HUES6 (cell line): Measurements from ENCODE around the gene DISP2.

Source experiments
- H3K27ac ChIP-seq: 2 replicates; pipeline ENCODE4 v1.7.0; 2013; ENCODE audit warnings: low read depth, mild to moderate bottlenecking, low read length, inconsistent platforms
- H3K27me3 ChIP-seq: 2 replicates; pipeline ENCODE4 v1.6.1; 2013; ENCODE audit warnings: low read length; ENCODE audit not compliant: control insufficient read depth, insufficient read depth
- H3K36me3 ChIP-seq: 2 replicates; pipeline ENCODE4 v1.6.1; 2013; ENCODE audit warnings: low read length; ENCODE audit not compliant: control insufficient read depth, insufficient read depth
- H3K4me1 ChIP-seq: 2 replicates; pipeline ENCODE4 v1.6.1; 2013; ENCODE audit warnings: low read length; ENCODE audit not compliant: control insufficient read depth, insufficient read depth
- H3K4me3 ChIP-seq: 2 replicates; pipeline ENCODE4 v1.5.1; 2013; ENCODE audit warnings: low read depth, low read length
- H3K9ac ChIP-seq: one replicate; pipeline ENCODE4 v1.6.1; 2013; ENCODE audit warnings: mild to moderate bottlenecking, low read length
- H3K9me3 ChIP-seq: 2 replicates; pipeline ENCODE4 v1.6.1; 2013; ENCODE audit warnings: low read depth, low read length; ENCODE audit not compliant: control insufficient read depth, insufficient read depth

The DISP2 gene

GRCh38 chr15:40317580-40317979, 40.4 kb upstream of the DISP2 start:
- no peak overlapping the region for H3K9ac ChIP-seq
- H3K4me1 ChIP-seq, result peaks cover 17% of the 10 kb centered on the region
- peaks cover 13% of the 10 kb centered on the region for H3K27me3 ChIP-seq

GRCh38 chr15:40320409-40320808, 37.6 kb upstream of the DISP2 start:
- Histone ChIP-seq H3K4me3 (no peak overlapping the region), H3K36me3 (no peaks in the 10 kb centered on the region), H3K9ac (no peak overlapping the region), H3K27ac (no peak overlapping the region), H3K4me1 (peaks cover 23% of the 10 kb centered on the region), H3K9me3 (no peaks in the 10 kb centered on the region), H3K27me3 (peaks cover 25% of the 10 kb centered on the region)

More at GRCh38 chr15:40317580-40317979, 40.4 kb upstream of the DISP2 start:
- Histone ChIP-seq H3K36me3 (no peaks in the 10 kb centered on the region), H3K27ac (no peak overlapping the region), H3K9me3 (no peaks in the 10 kb centered on the region), H3K4me3 (no peak overlapping the region)

- Histone ChIP-seq H3K27me3 (peaks cover 31% of the 10 kb centered on the region), H3K27ac (no peak overlapping the region), H3K36me3 (no peaks in the 10 kb centered on the region), H3K9ac (no peak overlapping the region), H3K9me3 (no peaks in the 10 kb centered on the region), H3K4me1 (peaks cover 28% of the 10 kb centered on the region), H3K4me3 (no peak overlapping the region)
These were observed 37.1 kb upstream of the DISP2 start for GRCh38 chr15:40320931-40321371.

GRCh38 chr15:40322531-40323238, 35.3 kb upstream of the DISP2 start:
- H3K4me1 ChIP-seq, result peaks cover 41% of the 10 kb centered on the region
- H3K9ac ChIP-seq, result no peak overlapping the region
- H3K36me3 ChIP-seq, result 0 out of 2 replicates have a peak, but pooled peaks cover 5% of the 10 kb centered on the region
- H3K27ac ChIP-seq, result no peak overlapping the region
- no peaks in the 10 kb centered on the region for H3K9me3 ChIP-seq
- peaks cover 32% of the 10 kb centered on the region for H3K27me3 ChIP-seq
- H3K4me3 ChIP-seq, result peak overlapping the region; percentile 56

GRCh38 chr15:40323239-40323952, 34.6 kb upstream of the DISP2 start, which contains the start of gene INAFM2:
INAFM2 (plus strand) TSS chr15:40323692; CDS start chr15:40324056, 364 bp downstream.
- Histone ChIP-seq H3K27me3 (peaks cover 32% of the 10 kb centered on the region), H3K9ac (peak within 1 kb of the TSS; percentile 68), H3K4me1 (peaks cover 48% of the 10 kb centered on the region), H3K9me3 (no peaks in the 10 kb centered on the region), H3K27ac (no peak within 1 kb of the TSS), H3K4me3 (peak within 1 kb of the TSS; percentile 72), H3K36me3 (0 out of 2 replicates have a peak, but pooled peaks cover 5% of the 10 kb centered on the region)

- H3K4me1 ChIP-seq, result peaks cover 54% of the 10 kb centered on the region
These were observed 33.8 kb upstream of the DISP2 start for GRCh38 chr15:40323953-40324937.

GRCh38 chr15:40325188-40325587, 32.8 kb upstream of the DISP2 start:
- Histone ChIP-seq H3K4me1 (peaks cover 54% of the 10 kb centered on the region), H3K36me3 (0 out of 2 replicates have a peak, but pooled peaks cover 5% of the 10 kb centered on the region), H3K27ac (no peak overlapping the region), H3K9me3 (no peaks in the 10 kb centered on the region), H3K27me3 (peaks cover 32% of the 10 kb centered on the region), H3K9ac (no peak overlapping the region), H3K4me3 (peak overlapping the region; percentile 72)

More at GRCh38 chr15:40323953-40324937, 33.8 kb upstream of the DISP2 start:
- H3K36me3 ChIP-seq, result 0 out of 2 replicates have a peak, but pooled peaks cover 5% of the 10 kb centered on the region
- H3K9ac ChIP-seq, result peak overlapping the region; percentile 68
- no peaks in the 10 kb centered on the region for H3K9me3 ChIP-seq
- H3K27ac ChIP-seq, result no peak overlapping the region
- peak overlapping the region; percentile 72 for H3K4me3 ChIP-seq
- H3K27me3 ChIP-seq, result peaks cover 32% of the 10 kb centered on the region

GRCh38 chr15:40325700-40326099, 32.3 kb upstream of the DISP2 start:
- H3K4me3 ChIP-seq, result no peak overlapping the region
- no peak overlapping the region for H3K9ac ChIP-seq
- no peaks in the 10 kb centered on the region for H3K9me3 ChIP-seq
- peaks cover 32% of the 10 kb centered on the region for H3K27me3 ChIP-seq
- no peak overlapping the region for H3K27ac ChIP-seq
- H3K36me3 ChIP-seq, result 0 out of 2 replicates have a peak, but pooled peaks cover 5% of the 10 kb centered on the region
- H3K4me1 ChIP-seq, result peaks cover 51% of the 10 kb centered on the region

GRCh38 chr15:40327457-40327856, 30.6 kb upstream of the DISP2 start:
- 0 out of 2 replicates have a peak, but pooled peaks cover 5% of the 10 kb centered on the region for H3K36me3 ChIP-seq
- peak overlapping the region; percentile 7; the same call in 1 of the 2 replicates for H3K4me3 ChIP-seq
- H3K9me3 ChIP-seq, result no peaks in the 10 kb centered on the region
- H3K4me1 ChIP-seq, result peaks cover 45% of the 10 kb centered on the region
- H3K9ac ChIP-seq, result no peak overlapping the region
- H3K27me3 ChIP-seq, result peaks cover 20% of the 10 kb centered on the region
- H3K27ac ChIP-seq, result peak overlapping the region; percentile 11; the same call in 1 of the 2 replicates

GRCh38 chr15:40328176-40328575, 29.8 kb upstream of the DISP2 start:
- Histone ChIP-seq H3K4me1 (peaks cover 39% of the 10 kb centered on the region), H3K4me3 (no peak overlapping the region), H3K9ac (no peak overlapping the region), H3K27me3 (peaks cover 14% of the 10 kb centered on the region), H3K9me3 (no peaks in the 10 kb centered on the region), H3K27ac (peak overlapping the region; percentile 43; the same call in 1 of the 2 replicates), H3K36me3 (0 out of 2 replicates have a peak, but pooled peaks cover 5% of the 10 kb centered on the region)
